Liver (tissue), 9 donors: ENCODE measurements around the gene MANBA. TPM values are rescaled to one million over a fixed set of nuclear protein-coding genes. Genes with fewer than 3 reads are reported as not detected.

Experiments used
- DNase-seq: peaks from one replicate; pipeline ENCODE4 v3.0.0-alpha.2; 2017; ENCODE audit warnings: low spot score
- H3K27ac ChIP-seq, 2 donors: one replicate each; pipeline ENCODE4 v1.7.0; 2013; ENCODE audit warnings: inconsistent platforms in 2 of 2, low read length in 2 of 2, control low read depth in 1 of 2, low read depth in 1 of 2, mild to moderate bottlenecking in 1 of 2
- H3K27me3 ChIP-seq, 4 donors: one replicate each; pipeline versions ENCODE4 v1.6.1 to v1.7.0; 2013; ENCODE audit warnings: low read length in 3 of 4, inconsistent platforms in 1 of 4, mild to moderate bottlenecking in 1 of 4, moderate library complexity in 1 of 4; ENCODE audit not compliant: control insufficient read depth in 4 of 4, insufficient read depth in 4 of 4
- H3K36me3 ChIP-seq, 4 donors: one replicate each; pipeline versions ENCODE4 v1.6.1 to v1.7.0; 2013; ENCODE audit warnings: low read length in 3 of 4, mild to moderate bottlenecking in 3 of 4, low read depth in 1 of 4, moderate library complexity in 1 of 4; ENCODE audit not compliant: control insufficient read depth in 4 of 4, insufficient read depth in 3 of 4
- H3K4me1 ChIP-seq, 4 donors: one replicate each; pipeline versions ENCODE4 v1.6.1 to v1.7.0; 2013; ENCODE audit warnings: low read length in 3 of 4, mild to moderate bottlenecking in 3 of 4, moderate library complexity in 1 of 4; ENCODE audit not compliant: control insufficient read depth in 4 of 4, insufficient read depth in 4 of 4
- H3K4me3 ChIP-seq, 3 donors: one replicate each; pipeline versions ENCODE4 v1.6.1 to v1.7.0; 2013; ENCODE audit warnings: low read length in 3 of 3, control low read depth in 1 of 3, low read depth in 1 of 3, mild to moderate bottlenecking in 1 of 3
- H3K9ac ChIP-seq, 2 donors: one replicate each; pipeline ENCODE4 v1.7.0; 2013; ENCODE audit warnings: low read length in 2 of 2, mild to moderate bottlenecking in 2 of 2, moderate library complexity in 2 of 2, control low read depth in 1 of 2, low read depth in 1 of 2
- H3K9me3 ChIP-seq, 4 donors: one replicate each; pipeline versions ENCODE4 v1.6.1 to v1.7.0; 2013; ENCODE audit warnings: low read length in 3 of 4; ENCODE audit not compliant: control insufficient read depth in 4 of 4
- EGR1 ChIP-seq, 2 donors: IDR thresholded peaks; 2 replicates each; pipeline ENCODE4 v1.6.1; 2016 to 2018; ENCODE audit warnings: antibody characterized with exemption in 2 of 2, low read depth in 2 of 2
- FOXA2 ChIP-seq: IDR thresholded peaks from 2 replicates; pipeline ENCODE4 v1.6.1; 2016; ENCODE audit warnings: antibody characterized with exemption
- GABPA ChIP-seq, 2 donors: IDR thresholded peaks in 1 of 2; conservative IDR thresholded peaks in 1 of 2; 2 replicates each; pipeline ENCODE4 v1.6.1; 2016; ENCODE audit warnings: antibody characterized with exemption in 2 of 2, mild to moderate bottlenecking in 1 of 2, moderate library complexity in 1 of 2
- HNF4A ChIP-seq, 2 donors: conservative IDR thresholded peaks; 2 replicates each; pipeline ENCODE4 v1.6.1; 2016; ENCODE audit warnings: antibody characterized with exemption in 2 of 2, mild to moderate bottlenecking in 2 of 2
- HNF4G ChIP-seq: IDR thresholded peaks from 2 replicates; pipeline ENCODE4 v1.6.1; 2016; ENCODE audit warnings: antibody characterized with exemption
- JUND ChIP-seq, 2 donors: IDR thresholded peaks; 2 replicates each; pipeline ENCODE4 v1.6.1; 2016; ENCODE audit warnings: antibody characterized with exemption in 2 of 2
- NR2F2 ChIP-seq: IDR thresholded peaks from 2 replicates; pipeline ENCODE4 v1.6.1; 2016; ENCODE audit warnings: antibody characterized with exemption
- RXRA ChIP-seq, 2 donors: IDR thresholded peaks; 2 replicates each; pipeline ENCODE4 v1.6.1; 2017 to 2018; ENCODE audit warnings: antibody characterized with exemption in 2 of 2, mild to moderate bottlenecking in 1 of 2
- SP1 ChIP-seq: IDR thresholded peaks from 2 replicates; pipeline ENCODE4 v1.6.1; 2018; ENCODE audit warnings: antibody characterized with exemption, mild to moderate bottlenecking
- TAF1 ChIP-seq: conservative IDR thresholded peaks from 2 replicates; pipeline ENCODE4 v1.6.1; 2016; ENCODE audit warnings: antibody characterized with exemption, mild to moderate bottlenecking
- WGBS: extraction: QIAGEN DNeasy Blood & Tissue Kit; methylation state at CpG from one replicate; pipeline ENCODE4 v1.1.7; 2013; 5-methylcytosine and 5-hydroxymethylcytosine counted together
- polyA plus RNA-seq, 2 donors: library from polyadenylated mRNA; stranded (reverse) in 1 of 2; unstranded in 1 of 2; fragments of 200-250 nt in 1 of 2; fragments of >200 nt in 1 of 2; fragmentation: Nextera tagmentation in 1 of 2; extraction: Ambion mirVana in 1 of 2; gene quantifications; one replicate each; pipeline versions ENCODE4 v1.2.1 to v1.2.3, GENCODE V29; 2013 to 2015
- total RNA-seq, 2 donors: library from RNA; depleted of rRNA; stranded (reverse); fragments of >200 nt; gene quantifications; one replicate each; pipeline ENCODE4 v1.2.3, GENCODE V29; 2014
- TF ChIP-seq, protein P1 (sequence below): IDR thresholded peaks from 2 replicates; pipeline ENCODE4 v1.6.1; 2016; ENCODE audit warnings: antibody characterized with exemption, mild to moderate bottlenecking
- TF ChIP-seq, protein P2 (sequence below): IDR thresholded peaks from 2 replicates; pipeline ENCODE4 v1.6.1; 2016; ENCODE audit warnings: antibody characterized with exemption
- TF ChIP-seq, protein P3 (sequence below): IDR thresholded peaks from 2 replicates; pipeline ENCODE4 v1.6.1; 2016; ENCODE audit warnings: antibody characterized with exemption
- donor health status: healthy.
- donor health status: healthy.
- donor health status: healthy.
- donor health status: healthy.
- donor health status: healthy.

Gene MANBA
- total and polyA plus RNA-seq, 4 donors: 7.1 to 24.2 (median 15.5) TPM

DNA sequence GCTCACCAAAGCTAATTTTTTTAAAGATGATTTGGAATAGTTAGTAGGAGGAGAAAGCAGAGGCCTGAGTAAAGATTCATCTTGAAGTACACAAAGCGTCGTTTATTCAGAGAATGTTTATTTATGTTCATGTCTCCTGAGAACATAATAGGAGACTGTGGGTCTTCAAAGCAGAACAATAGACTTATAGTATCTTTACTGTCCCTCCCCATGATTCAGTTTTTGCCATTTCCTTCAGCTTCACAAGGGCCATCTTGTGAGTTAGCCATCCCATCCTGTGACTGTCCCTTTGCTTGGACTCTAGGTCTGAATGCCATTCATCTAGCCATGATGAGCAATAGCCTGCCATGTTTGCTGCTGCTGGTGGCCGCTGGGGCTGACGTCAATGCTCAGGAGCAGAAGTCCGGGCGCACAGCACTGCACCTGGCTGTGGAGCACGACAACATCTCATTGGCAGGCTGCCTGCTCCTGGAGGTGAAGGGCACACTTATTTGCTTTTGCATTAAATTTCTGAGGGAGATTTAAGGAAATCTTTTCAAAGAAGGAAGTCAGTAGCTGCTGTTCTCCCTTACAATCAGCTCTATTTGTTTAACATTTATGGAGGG, 153.8 kb downstream of the MANBA start:
- Histone ChIP-seq H3K27ac (no peak overlapping the region), H3K4me3 (no peak overlapping the region), H3K9me3 (no peaks in the 10 kb centered on the region), H3K4me1 (no peaks in the 10 kb centered on the region), H3K36me3 (peaks cover 10 to 58% (median 47%) of the 10 kb centered on the region in 4 donors), H3K27me3 (no peaks in the 10 kb centered on the region), H3K9ac (no peak overlapping the region)
- 91% methylated on average over 7 of the region's 7 CpGs for WGBS
- DNase-seq: no peak
- TF ChIP-seq RXRA (IDR thresholded peaks at IDR 0.05) (no peak), NR2F2 (no peak), GABPA (IDR thresholded peaks at IDR 0.05 in 1 of 2, conservative IDR thresholded peaks at IDR 0.05 in 1 of 2) (no peak), HNF4A (conservative IDR thresholded peaks at IDR 0.05) (no peak), HNF4G (no peak), TAF1 (no peak), EGR1 (IDR thresholded peaks at IDR 0.05; ENCODE audit: low read depth in 2 of 2) (no peak), SP1 (no peak), FOXA2 (no peak), JUND (IDR thresholded peaks at IDR 0.05) (no peak)
- TF ChIP-seq, protein P1, sequence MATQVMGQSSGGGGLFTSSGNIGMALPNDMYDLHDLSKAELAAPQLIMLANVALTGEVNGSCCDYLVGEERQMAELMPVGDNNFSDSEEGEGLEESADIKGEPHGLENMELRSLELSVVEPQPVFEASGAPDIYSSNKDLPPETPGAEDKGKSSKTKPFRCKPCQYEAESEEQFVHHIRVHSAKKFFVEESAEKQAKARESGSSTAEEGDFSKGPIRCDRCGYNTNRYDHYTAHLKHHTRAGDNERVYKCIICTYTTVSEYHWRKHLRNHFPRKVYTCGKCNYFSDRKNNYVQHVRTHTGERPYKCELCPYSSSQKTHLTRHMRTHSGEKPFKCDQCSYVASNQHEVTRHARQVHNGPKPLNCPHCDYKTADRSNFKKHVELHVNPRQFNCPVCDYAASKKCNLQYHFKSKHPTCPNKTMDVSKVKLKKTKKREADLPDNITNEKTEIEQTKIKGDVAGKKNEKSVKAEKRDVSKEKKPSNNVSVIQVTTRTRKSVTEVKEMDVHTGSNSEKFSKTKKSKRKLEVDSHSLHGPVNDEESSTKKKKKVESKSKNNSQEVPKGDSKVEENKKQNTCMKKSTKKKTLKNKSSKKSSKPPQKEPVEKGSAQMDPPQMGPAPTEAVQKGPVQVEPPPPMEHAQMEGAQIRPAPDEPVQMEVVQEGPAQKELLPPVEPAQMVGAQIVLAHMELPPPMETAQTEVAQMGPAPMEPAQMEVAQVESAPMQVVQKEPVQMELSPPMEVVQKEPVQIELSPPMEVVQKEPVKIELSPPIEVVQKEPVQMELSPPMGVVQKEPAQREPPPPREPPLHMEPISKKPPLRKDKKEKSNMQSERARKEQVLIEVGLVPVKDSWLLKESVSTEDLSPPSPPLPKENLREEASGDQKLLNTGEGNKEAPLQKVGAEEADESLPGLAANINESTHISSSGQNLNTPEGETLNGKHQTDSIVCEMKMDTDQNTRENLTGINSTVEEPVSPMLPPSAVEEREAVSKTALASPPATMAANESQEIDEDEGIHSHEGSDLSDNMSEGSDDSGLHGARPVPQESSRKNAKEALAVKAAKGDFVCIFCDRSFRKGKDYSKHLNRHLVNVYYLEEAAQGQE: no peak
- TF ChIP-seq, protein P2, sequence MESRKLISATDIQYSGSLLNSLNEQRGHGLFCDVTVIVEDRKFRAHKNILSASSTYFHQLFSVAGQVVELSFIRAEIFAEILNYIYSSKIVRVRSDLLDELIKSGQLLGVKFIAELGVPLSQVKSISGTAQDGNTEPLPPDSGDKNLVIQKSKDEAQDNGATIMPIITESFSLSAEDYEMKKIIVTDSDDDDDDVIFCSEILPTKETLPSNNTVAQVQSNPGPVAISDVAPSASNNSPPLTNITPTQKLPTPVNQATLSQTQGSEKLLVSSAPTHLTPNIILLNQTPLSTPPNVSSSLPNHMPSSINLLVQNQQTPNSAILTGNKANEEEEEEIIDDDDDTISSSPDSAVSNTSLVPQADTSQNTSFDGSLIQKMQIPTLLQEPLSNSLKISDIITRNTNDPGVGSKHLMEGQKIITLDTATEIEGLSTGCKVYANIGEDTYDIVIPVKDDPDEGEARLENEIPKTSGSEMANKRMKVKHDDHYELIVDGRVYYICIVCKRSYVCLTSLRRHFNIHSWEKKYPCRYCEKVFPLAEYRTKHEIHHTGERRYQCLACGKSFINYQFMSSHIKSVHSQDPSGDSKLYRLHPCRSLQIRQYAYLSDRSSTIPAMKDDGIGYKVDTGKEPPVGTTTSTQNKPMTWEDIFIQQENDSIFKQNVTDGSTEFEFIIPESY: no peak

DNA sequence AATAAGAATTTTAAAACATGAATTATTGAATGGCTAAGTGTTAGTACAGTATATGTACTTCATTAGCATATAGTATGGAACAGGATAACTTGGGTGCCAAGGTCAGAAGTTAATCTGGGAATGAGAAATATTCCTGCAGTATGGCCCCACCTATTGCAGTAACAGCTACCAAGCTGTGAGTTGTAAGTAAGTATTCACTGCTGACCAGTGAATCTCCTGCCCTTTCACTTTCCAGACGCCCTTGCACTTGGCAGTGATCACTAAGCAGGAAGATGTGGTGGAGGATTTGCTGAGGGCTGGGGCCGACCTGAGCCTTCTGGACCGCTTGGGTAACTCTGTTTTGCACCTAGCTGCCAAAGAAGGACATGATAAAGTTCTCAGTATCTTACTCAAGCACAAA, 154.5 kb downstream of the MANBA start:
- H3K4me1 ChIP-seq: no peaks in the 10 kb centered on the region
- H3K9me3 ChIP-seq: no peaks in the 10 kb centered on the region
- no peak overlapping the region for H3K4me3 ChIP-seq
- peaks cover 8 to 51% (median 41%) of the 10 kb centered on the region in 4 donors for H3K36me3 ChIP-seq
- WGBS: 88% methylated on average over 3 of the region's 3 CpGs
- H3K27me3 ChIP-seq: no peaks in the 10 kb centered on the region
- no peak for TF ChIP-seq RXRA (IDR thresholded peaks at IDR 0.05)
- TF ChIP-seq, protein P3, sequence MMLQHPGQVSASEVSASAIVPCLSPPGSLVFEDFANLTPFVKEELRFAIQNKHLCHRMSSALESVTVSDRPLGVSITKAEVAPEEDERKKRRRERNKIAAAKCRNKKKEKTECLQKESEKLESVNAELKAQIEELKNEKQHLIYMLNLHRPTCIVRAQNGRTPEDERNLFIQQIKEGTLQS: no peak
- no peak overlapping the region for H3K27ac ChIP-seq
- no peak overlapping the region for H3K9ac ChIP-seq
- no peak for DNase-seq
